C4-2B (cell line): ENCODE data around the gene RALGPS2.

ENCODE experiments used
- ZFX ChIP-seq: fragments of 450-650 bp; IDR thresholded peaks from 2 replicates; pipeline ENCODE4 v1.6.1; 2017
- TF ChIP-seq, protein P1 (sequence below): fragments of 450-650 bp; conservative IDR thresholded peaks from 2 replicates; pipeline ENCODE4 v1.5.1; 2017; ENCODE audit warnings: mild to moderate bottlenecking

DNA sequence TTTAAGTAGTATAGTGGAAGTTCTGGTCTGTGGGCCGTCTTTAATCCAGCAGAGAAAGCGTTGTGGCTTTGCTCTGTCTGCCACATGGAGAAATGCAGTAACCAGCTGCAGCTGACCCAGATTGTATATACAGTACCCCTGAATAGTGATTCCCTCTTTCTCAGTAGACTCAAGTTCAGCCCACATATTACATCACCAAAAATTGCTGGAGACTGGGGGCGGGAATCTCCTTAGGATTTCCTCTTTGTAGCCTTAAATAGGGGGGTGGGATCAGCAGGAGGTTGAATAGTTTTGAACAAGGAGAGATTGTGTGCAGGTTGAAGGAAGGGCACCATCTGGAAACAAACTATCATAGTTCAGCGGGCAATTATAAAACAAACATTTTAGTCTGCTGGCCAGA lies 145.9 kb downstream of the RALGPS2 start, which contains the start of gene ANGPTL1:
- TF ChIP-seq, protein P1, sequence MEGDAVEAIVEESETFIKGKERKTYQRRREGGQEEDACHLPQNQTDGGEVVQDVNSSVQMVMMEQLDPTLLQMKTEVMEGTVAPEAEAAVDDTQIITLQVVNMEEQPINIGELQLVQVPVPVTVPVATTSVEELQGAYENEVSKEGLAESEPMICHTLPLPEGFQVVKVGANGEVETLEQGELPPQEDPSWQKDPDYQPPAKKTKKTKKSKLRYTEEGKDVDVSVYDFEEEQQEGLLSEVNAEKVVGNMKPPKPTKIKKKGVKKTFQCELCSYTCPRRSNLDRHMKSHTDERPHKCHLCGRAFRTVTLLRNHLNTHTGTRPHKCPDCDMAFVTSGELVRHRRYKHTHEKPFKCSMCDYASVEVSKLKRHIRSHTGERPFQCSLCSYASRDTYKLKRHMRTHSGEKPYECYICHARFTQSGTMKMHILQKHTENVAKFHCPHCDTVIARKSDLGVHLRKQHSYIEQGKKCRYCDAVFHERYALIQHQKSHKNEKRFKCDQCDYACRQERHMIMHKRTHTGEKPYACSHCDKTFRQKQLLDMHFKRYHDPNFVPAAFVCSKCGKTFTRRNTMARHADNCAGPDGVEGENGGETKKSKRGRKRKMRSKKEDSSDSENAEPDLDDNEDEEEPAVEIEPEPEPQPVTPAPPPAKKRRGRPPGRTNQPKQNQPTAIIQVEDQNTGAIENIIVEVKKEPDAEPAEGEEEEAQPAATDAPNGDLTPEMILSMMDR, result no peak
- no peak for TF ChIP-seq ZFX
